ENCODE results near the gene ZNF148. TPM values are rescaled to one million over a fixed set of nuclear protein-coding genes. Genes with fewer than 3 reads are reported as not detected.

ZNF148 gene
- total and polyA plus RNA-seq, 2 of the 4 experiments (the other 2 are of a cell fraction) = 9.4 to 65.2 TPM

DNA sequence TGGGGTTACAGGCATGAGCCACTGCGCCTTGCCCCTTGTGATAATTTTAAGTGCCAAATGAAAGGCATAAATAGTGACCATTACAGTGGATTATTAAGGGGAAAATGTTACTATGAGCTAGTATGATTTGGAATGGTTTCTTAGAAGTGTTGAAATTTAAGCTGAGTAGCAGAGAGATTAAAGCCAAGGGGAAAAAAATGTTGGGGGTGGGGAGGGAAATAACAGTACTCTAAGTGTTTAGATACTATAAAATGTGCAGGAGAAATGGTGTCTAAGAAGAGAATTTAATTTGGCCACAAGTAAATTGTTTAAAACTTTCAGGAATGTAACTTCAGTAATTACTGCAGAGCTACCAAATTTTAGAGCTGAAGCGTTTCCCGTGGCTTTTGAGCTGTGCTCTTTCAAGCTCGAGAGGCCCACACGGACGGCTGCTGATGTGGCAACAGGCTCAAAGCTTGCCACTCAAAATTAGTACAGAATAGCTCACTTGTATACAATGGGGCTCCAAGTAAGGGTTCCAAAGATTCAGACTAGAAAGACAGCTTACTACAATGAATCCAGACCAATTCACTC, 138.7 kb downstream of the ZNF148 start:
- Histone ChIP-seq H4K20me1 (ENCODE audit: insufficient read depth, low read length) (peaks cover 6% of the 10 kb centered on the region; the same call in 1 of the 2 replicates), H2BK5ac (ENCODE audit: low read depth, low read length, poor library complexity, severe bottlenecking) (peak overlapping the region; percentile 35), H4K5ac (ENCODE audit: low read depth, low read length) (no peak overlapping the region), H3K4me1 (ENCODE audit: control insufficient read depth, insufficient read depth, low read length) (peaks cover 7% of the 10 kb centered on the region), H3K36me3 (ENCODE audit: control insufficient read depth, insufficient read depth, low read length) (peaks cover 9% of the 10 kb centered on the region), H3K9ac (ENCODE audit: low read depth, low read length) (no peak overlapping the region), H2BK15ac (ENCODE audit: low read depth, low read length) (no peak overlapping the region), H3K14ac (replicated peaks; ENCODE audit: low read depth, low read length) (0 out of 2 replicates have a peak overlapping the region, but pooled peaks have one; percentile 63), H3K9me3 (ENCODE audit: control insufficient read depth, insufficient read depth, low read length) (no peaks in the 10 kb centered on the region), H3K4me3 (ENCODE audit: insufficient read depth, low read depth, low read length) (no peak overlapping the region), H3K79me1 (ENCODE audit: low read depth in 1 of 2, low read length in 2 of 2) (peaks cover 23 to 35% of the 10 kb centered on the region in 2 experiments), H3K27me3 (ENCODE audit: control insufficient read depth, insufficient read depth, low read length) (no peaks in the 10 kb centered on the region), H3K23ac (ENCODE audit: low read depth, low read length) (no peak overlapping the region), H2AK5ac (ENCODE audit: low read depth, low read length) (no peak overlapping the region; the same call in 1 of the 2 replicates), H3K4me2 (ENCODE audit: low read depth, low read length) (peak overlapping the region; percentile 44), H2BK120ac (ENCODE audit: low read depth, low read length) (no peak overlapping the region), H2AFZ (replicated peaks; ENCODE audit: low read length, poor library complexity) (no peak overlapping the region), H4K8ac (ENCODE audit: low read depth in 2 of 2, low read length in 2 of 2) (no peak overlapping the region), H3K18ac (ENCODE audit: low read depth, low read length) (0 out of 2 replicates have a peak overlapping the region, but pooled peaks have one; percentile 4), H3K27ac (ENCODE audit: insufficient read depth, low read length) (peak overlapping the region; percentile 14; the same call in 1 of the 2 replicates), H3K9me1 (ENCODE audit: insufficient read depth, low read length) (peaks cover 11% of the 10 kb centered on the region; the same call in 1 of the 2 replicates), H3K4ac (ENCODE audit: low read depth, low read length) (no peak overlapping the region), H3K56ac (ENCODE audit: extremely low read depth, insufficient read depth, low read length) (no peak overlapping the region), H2BK20ac (ENCODE audit: low read depth, low read length) (no peak overlapping the region), H2AK9ac (replicated peaks; ENCODE audit: low read depth, low read length, poor library complexity) (no peak overlapping the region), H4K91ac (ENCODE audit: insufficient read depth, low read depth, low read length) (no peak overlapping the region)
- CTCF ChIA-PET = interaction anchor here (1.2 kb wide), 1 partner anchor 10 kb away, joined by 4 read pairs; no protein-coding TSS in a partner anchor
- in situ Hi-C loops (cut with MboI; ENCODE audit: low sequenced_read_pairs) (no loop called here), intact Hi-C loops (cut with micrococcal nuclease) (loop anchor here (10.0 kb wide), 1 partner anchor 198 kb away; no protein-coding TSS in a partner anchor), dilution Hi-C loops (cut with HindIII; ENCODE audit: low sequenced_read_pairs, unreplicated experiment) (no loop called here)
- ATAC-seq (ENCODE audit: low read depth) (peak; percentile 30; the same call in 1 of the 2 replicates), DNase-seq (no peak)
- 80% methylated on average over 4 of the region's 6 CpGs; no CpG with 5 or more reads in 1 of the 2 experiments for WGBS, 2 experiments (ENCODE audit: extremely low coverage in 2 of 2, insufficient read length in 1 of 2)
- TF ChIP-seq RCOR1 (IDR thresholded peaks at IDR 0.05; ENCODE audit: insufficient replicate concordance, low read length) (no peak), SMC3 (IDR thresholded peaks at IDR 0.05; ENCODE audit: low read depth, low read length) (no peak), BHLHE40 (IDR thresholded peaks at IDR 0.05; ENCODE audit: low read depth, low read length) (no peak), MAFK (IDR thresholded peaks at IDR 0.05; ENCODE audit: low read depth, low read length) (no peak), CHD1 (IDR thresholded peaks at IDR 0.05; ENCODE audit: low read depth, low read length) (no peak), CEBPB (IDR thresholded peaks at IDR 0.05; ENCODE audit: low read depth, low read length) (no peak), RFX5 (IDR thresholded peaks at IDR 0.05; ENCODE audit: low read depth, low read length) (no peak), RAD21 (IDR thresholded peaks at IDR 0.05; ENCODE audit: low read length) (no peak), POLR2A (IDR thresholded peaks at IDR 0.05; ENCODE audit: low read depth, low read length) (no peak), MAZ (IDR thresholded peaks at IDR 0.05; ENCODE audit: borderline replicate concordance, low read depth, low read length) (no peak), NFE2L2 (IDR thresholded peaks at IDR 0.05; ENCODE audit: low read depth, low read length) (no peak), MXI1 (IDR thresholded peaks at IDR 0.05; ENCODE audit: borderline replicate concordance, low read depth, low read length) (no peak)
- TF ChIP-seq, protein P1, sequence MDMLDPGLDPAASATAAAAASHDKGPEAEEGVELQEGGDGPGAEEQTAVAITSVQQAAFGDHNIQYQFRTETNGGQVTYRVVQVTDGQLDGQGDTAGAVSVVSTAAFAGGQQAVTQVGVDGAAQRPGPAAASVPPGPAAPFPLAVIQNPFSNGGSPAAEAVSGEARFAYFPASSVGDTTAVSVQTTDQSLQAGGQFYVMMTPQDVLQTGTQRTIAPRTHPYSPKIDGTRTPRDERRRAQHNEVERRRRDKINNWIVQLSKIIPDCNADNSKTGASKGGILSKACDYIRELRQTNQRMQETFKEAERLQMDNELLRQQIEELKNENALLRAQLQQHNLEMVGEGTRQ (IDR thresholded peaks at IDR 0.05; ENCODE audit: low read depth, low read length) = no peak
- TF ChIP-seq, protein P2, sequence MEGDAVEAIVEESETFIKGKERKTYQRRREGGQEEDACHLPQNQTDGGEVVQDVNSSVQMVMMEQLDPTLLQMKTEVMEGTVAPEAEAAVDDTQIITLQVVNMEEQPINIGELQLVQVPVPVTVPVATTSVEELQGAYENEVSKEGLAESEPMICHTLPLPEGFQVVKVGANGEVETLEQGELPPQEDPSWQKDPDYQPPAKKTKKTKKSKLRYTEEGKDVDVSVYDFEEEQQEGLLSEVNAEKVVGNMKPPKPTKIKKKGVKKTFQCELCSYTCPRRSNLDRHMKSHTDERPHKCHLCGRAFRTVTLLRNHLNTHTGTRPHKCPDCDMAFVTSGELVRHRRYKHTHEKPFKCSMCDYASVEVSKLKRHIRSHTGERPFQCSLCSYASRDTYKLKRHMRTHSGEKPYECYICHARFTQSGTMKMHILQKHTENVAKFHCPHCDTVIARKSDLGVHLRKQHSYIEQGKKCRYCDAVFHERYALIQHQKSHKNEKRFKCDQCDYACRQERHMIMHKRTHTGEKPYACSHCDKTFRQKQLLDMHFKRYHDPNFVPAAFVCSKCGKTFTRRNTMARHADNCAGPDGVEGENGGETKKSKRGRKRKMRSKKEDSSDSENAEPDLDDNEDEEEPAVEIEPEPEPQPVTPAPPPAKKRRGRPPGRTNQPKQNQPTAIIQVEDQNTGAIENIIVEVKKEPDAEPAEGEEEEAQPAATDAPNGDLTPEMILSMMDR (conservative IDR thresholded peaks at IDR 0.05; ENCODE audit: low read depth, low read length) = no peak
- BruUV-seq (replicated peaks) = no TSS peak
- POLR2A ChIA-PET (ENCODE audit: unreplicated experiment) = interaction anchor here (0.7 kb wide), 1 partner anchor 82 kb away, joined by 3 read pairs; no protein-coding TSS in a partner anchor

Data from IMR-90 (cell line).